Adrenal gland (tissue), 5 donors: Measurements from ENCODE around the gene FGD3.

ENCODE experiments used
- POLR2A ChIP-seq, 2 donors: fragments of 450-650 bp; IDR thresholded peaks; one replicate each; pipeline ENCODE4 v1.6.1; 2017; ENCODE audit warnings: antibody characterized with exemption in 2 of 2, mild to moderate bottlenecking in 2 of 2, moderate library complexity in 1 of 2
- TF ChIP-seq, protein P1 (sequence below), 6 experiments: fragments of 450-650 bp in 4 of 6; fragments of 200-600 bp in 2 of 6; sonication (generic) in 1 of 6; IDR thresholded peaks; 1 replicate in 5 of 6; 2 replicates in 1 of 6; pipeline versions ENCODE4 v1.5.1 to v1.8.0; 2016 to 2021; ENCODE audit warnings: antibody characterized with exemption in 6 of 6, mild to moderate bottlenecking in 2 of 6, moderate library complexity in 1 of 6
- donor health status: DM: no; HTN: no; CAD: no.

GRCh38 chr9:93008457-93008856 lies 61.1 kb downstream of the FGD3 start:
- TF ChIP-seq, protein P1, sequence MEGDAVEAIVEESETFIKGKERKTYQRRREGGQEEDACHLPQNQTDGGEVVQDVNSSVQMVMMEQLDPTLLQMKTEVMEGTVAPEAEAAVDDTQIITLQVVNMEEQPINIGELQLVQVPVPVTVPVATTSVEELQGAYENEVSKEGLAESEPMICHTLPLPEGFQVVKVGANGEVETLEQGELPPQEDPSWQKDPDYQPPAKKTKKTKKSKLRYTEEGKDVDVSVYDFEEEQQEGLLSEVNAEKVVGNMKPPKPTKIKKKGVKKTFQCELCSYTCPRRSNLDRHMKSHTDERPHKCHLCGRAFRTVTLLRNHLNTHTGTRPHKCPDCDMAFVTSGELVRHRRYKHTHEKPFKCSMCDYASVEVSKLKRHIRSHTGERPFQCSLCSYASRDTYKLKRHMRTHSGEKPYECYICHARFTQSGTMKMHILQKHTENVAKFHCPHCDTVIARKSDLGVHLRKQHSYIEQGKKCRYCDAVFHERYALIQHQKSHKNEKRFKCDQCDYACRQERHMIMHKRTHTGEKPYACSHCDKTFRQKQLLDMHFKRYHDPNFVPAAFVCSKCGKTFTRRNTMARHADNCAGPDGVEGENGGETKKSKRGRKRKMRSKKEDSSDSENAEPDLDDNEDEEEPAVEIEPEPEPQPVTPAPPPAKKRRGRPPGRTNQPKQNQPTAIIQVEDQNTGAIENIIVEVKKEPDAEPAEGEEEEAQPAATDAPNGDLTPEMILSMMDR (IDR thresholded peaks at IDR 0.05): no peak
- no peak for TF ChIP-seq POLR2A (IDR thresholded peaks at IDR 0.05)
